Measurements from ENCODE around the gene MIS18A. TPM values are rescaled to one million over a fixed set of nuclear protein-coding genes. Genes with fewer than 3 reads are reported as not detected.

MIS18A gene
- total and polyA plus RNA-seq, 10 of the 15 experiments (the other 5 are each of a cell fraction or from before 2014, with no cell fraction given): 6.5 to 48.9 (median 24.8) TPM

GRCh38 chr21:32315511-32316281 is 36.8 kb upstream of the MIS18A start:
- Histone ChIP-seq H3K9ac (ENCODE audit: control insufficient read depth, insufficient read depth, low read length) (no peak overlapping the region), H3K4me2 (ENCODE audit: control insufficient read depth, insufficient read depth) (no peak overlapping the region), H3K27me3 (replicated peaks in 1 of 2; ENCODE audit: control insufficient read depth in 2 of 2, insufficient read depth in 2 of 2, low read length in 1 of 2) (no peaks in the 10 kb centered on the region), H3K4me3 (no peak overlapping the region), H3K9me3 (replicated peaks; ENCODE audit: control insufficient read depth, insufficient read depth, low read length) (no peaks in the 10 kb centered on the region), H2AFZ (ENCODE audit: control insufficient read depth, low read depth, low read length) (no peak overlapping the region), H4K20me1 (ENCODE audit: control insufficient read depth, insufficient read depth) (no peaks in the 10 kb centered on the region), H3K27ac (ENCODE audit: control insufficient read depth, insufficient read depth) (no peak overlapping the region), H3K36me3 (ENCODE audit: control insufficient read depth in 2 of 2, insufficient read depth in 2 of 2, low read length in 1 of 2) (peaks cover 28 to 35% of the 10 kb centered on the region in 2 experiments), H3K79me2 (ENCODE audit: control insufficient read depth, insufficient read depth, low read length) (no peaks in the 10 kb centered on the region), H3K4me1 (ENCODE audit: control insufficient read depth, insufficient read depth, low read length) (no peaks in the 10 kb centered on the region)
- POLR2A ChIA-PET: no interaction called here
- TF ChIP-seq BHLHE40 (IDR thresholded peaks at IDR 0.05; ENCODE audit: borderline replicate concordance in 1 of 2, low read depth in 2 of 2, low read length in 1 of 2) (no peak), SIN3A (IDR thresholded peaks at IDR 0.05; ENCODE audit: low read depth, low read length) (no peak), GABPA (IDR thresholded peaks at IDR 0.05; ENCODE audit: low read depth) (no peak), POLR2A (IDR thresholded peaks at IDR 0.05; ENCODE audit: low read depth, low read length) (0 out of 2 replicates have a peak, but pooled peaks have one; percentile 18), CHD4 (IDR thresholded peaks at IDR 0.05) (no peak)
- FAIRE-seq (no peak), ATAC-seq (no peak), DNase-seq (ENCODE audit: low read depth, low spot score) (no peak)
- CTCF ChIA-PET: no interaction called here
- no TSS peak for BruUV-seq (replicated peaks)
- intact Hi-C loops (cut with micrococcal nuclease; ENCODE audit: unreplicated experiment) (no loop called here), in situ Hi-C loops (cut with MboI) (no loop called here)
- RAD21 ChIA-PET (ENCODE audit: unreplicated experiment): no interaction called here
- SMC1A ChIA-PET (ENCODE audit: uncharacterized antibody, unreplicated experiment): no interaction called here
- 95% methylated on average over 14 of the region's 14 CpGs for WGBS (ENCODE audit: insufficient coverage, insufficient replicate concordance, low lambda C conversion rate, missing lambda C conversion rate)

GRCh38 chr21:32314806-32315205 is 36.0 kb upstream of the MIS18A start:
- intact Hi-C loops (cut with micrococcal nuclease; ENCODE audit: unreplicated experiment): no loop called here
- H3K4me2 ChIP-seq (ENCODE audit: control insufficient read depth, insufficient read depth): no peak overlapping the region
- H3K27ac ChIP-seq (ENCODE audit: control insufficient read depth, insufficient read depth): no peak overlapping the region
- ATAC-seq (no peak), FAIRE-seq (no peak), DNase-seq (ENCODE audit: low read depth, low spot score) (no peak)
- RAD21 ChIA-PET (ENCODE audit: unreplicated experiment): no interaction called here
- in situ Hi-C loops (cut with MboI): no loop called here
- no TSS peak for BruUV-seq (replicated peaks)
- POLR2A ChIA-PET: no interaction called here
- H3K4me1 ChIP-seq (ENCODE audit: control insufficient read depth, insufficient read depth, low read length): no peaks in the 10 kb centered on the region
- CTCF ChIA-PET: no interaction called here
- H4K20me1 ChIP-seq (ENCODE audit: control insufficient read depth, insufficient read depth): no peaks in the 10 kb centered on the region
- no peak overlapping the region for H3K9ac ChIP-seq (ENCODE audit: control insufficient read depth, insufficient read depth, low read length)
- 99% methylated on average over 14 of the region's 16 CpGs for WGBS (ENCODE audit: insufficient coverage, insufficient replicate concordance, low lambda C conversion rate, missing lambda C conversion rate)
- SMC1A ChIA-PET (ENCODE audit: uncharacterized antibody, unreplicated experiment): no interaction called here
- H2AFZ ChIP-seq (ENCODE audit: control insufficient read depth, low read depth, low read length): no peak overlapping the region
- H3K27me3 ChIP-seq (replicated peaks in 1 of 2; ENCODE audit: control insufficient read depth in 2 of 2, insufficient read depth in 2 of 2, low read length in 1 of 2): no peaks in the 10 kb centered on the region
- peaks cover 22 to 32% of the 10 kb centered on the region in 2 experiments for H3K36me3 ChIP-seq (ENCODE audit: control insufficient read depth in 2 of 2, insufficient read depth in 2 of 2, low read length in 1 of 2)
- no peak overlapping the region for H3K4me3 ChIP-seq
- H3K9me3 ChIP-seq (replicated peaks; ENCODE audit: control insufficient read depth, insufficient read depth, low read length): no peaks in the 10 kb centered on the region
- H3K79me2 ChIP-seq (ENCODE audit: control insufficient read depth, insufficient read depth, low read length): no peaks in the 10 kb centered on the region
- TF ChIP-seq STAT1 (conservative IDR thresholded peaks at IDR 0.05) (no peak), SUPT20H (IDR thresholded peaks at IDR 0.05; ENCODE audit: borderline replicate concordance, control insufficient read depth, low read depth, low read length) (no peak), ZNF274 (IDR thresholded peaks at IDR 0.05; ENCODE audit: insufficient read depth, insufficient read length) (no peak), IRF5 (IDR thresholded peaks at IDR 0.05; ENCODE audit: borderline replicate concordance) (no peak), CHD1 (IDR thresholded peaks at IDR 0.05; ENCODE audit: low read depth, low read length) (no peak), YY1 (IDR thresholded peaks at IDR 0.05; ENCODE audit: low read depth, low read length) (no peak), IKZF1 (conservative IDR thresholded peaks at IDR 0.05) (no peak), FOXM1 (IDR thresholded peaks at IDR 0.05; ENCODE audit: low read depth, low read length) (no peak), CBX3 (IDR thresholded peaks at IDR 0.05; ENCODE audit: borderline replicate concordance, low read depth) (no peak), HSF1 (IDR thresholded peaks at IDR 0.05; ENCODE audit: low read depth, low read length) (no peak)
